IMR-90 (cell line): ENCODE results near the gene IFNA8. TPM values are rescaled to one million over a fixed set of nuclear protein-coding genes. Genes with fewer than 3 reads are reported as not detected.

Experiments used
- ATAC-seq: fragments of 200-7000 bp; cut with Tn5 transposase; 2 replicates; pipeline ENCODE4 v1.9.1; 2020; ENCODE audit warnings: low read depth, mild to moderate bottlenecking, moderate library complexity
- BruUV-seq: library from RNA; stranded (reverse); fragments of 400-500 nt; replicated peaks from 2 replicates; lab custom pipeline; 2021; lab: Mats Ljungman, UMichigan
- CTCF ChIA-PET: fragments of 300-600 bp; formaldehyde crosslinking; extraction: SDS; loops from one replicate; lab custom pipeline; 2021; ENCODE audit warnings: antibody characterized with exemption; lab: Yijun Ruan, JAX
- POLR2A ChIA-PET: fragments of 300-600 bp; sonication (Branson Sonifier 250); formaldehyde crosslinking; loops from one replicate; lab custom pipeline; 2022; ENCODE audit warnings: antibody characterized with exemption; ENCODE audit not compliant: unreplicated experiment; lab: Charles Lee
- DNase-seq: peaks from one replicate; pipeline ENCODE4 v3.0.0; 2013
- H2AFZ ChIP-seq: replicated peaks from 2 replicates; pipeline ENCODE3; 2013; ENCODE audit warnings: low read length, mild to moderate bottlenecking; ENCODE audit not compliant: poor library complexity
- H2AK5ac ChIP-seq: 2 replicates; pipeline ENCODE4 v1.6.1; 2013; ENCODE audit warnings: low read depth, low read length, inconsistent platforms
- H2AK9ac ChIP-seq: replicated peaks from 2 replicates; pipeline ENCODE3; 2013; ENCODE audit warnings: mild to moderate bottlenecking, low read depth, low read length, moderate library complexity; ENCODE audit not compliant: poor library complexity
- H2BK120ac ChIP-seq: 2 replicates; pipeline ENCODE4 v1.6.1; 2013; ENCODE audit warnings: low read depth, low read length, inconsistent platforms
- H2BK15ac ChIP-seq: 3 replicates; pipeline ENCODE4 v1.6.1; 2013; ENCODE audit warnings: low read depth, low read length, inconsistent platforms
- H2BK20ac ChIP-seq: 2 replicates; pipeline ENCODE4 v1.6.1; 2013; ENCODE audit warnings: low read depth, mild to moderate bottlenecking, inconsistent platforms, low read length, moderate library complexity
- H2BK5ac ChIP-seq: 2 replicates; pipeline ENCODE4 v1.6.1; 2013; ENCODE audit warnings: mild to moderate bottlenecking, low read depth, low read length, inconsistent platforms; ENCODE audit not compliant: poor library complexity, severe bottlenecking
- H3K14ac ChIP-seq: replicated peaks from 2 replicates; pipeline ENCODE4 v1.6.1; 2013; ENCODE audit warnings: low read depth, low read length, inconsistent platforms
- H3K18ac ChIP-seq: 2 replicates; pipeline ENCODE4 v1.6.1; 2013; ENCODE audit warnings: low read depth, low read length, control low read depth
- H3K23ac ChIP-seq: 2 replicates; pipeline ENCODE4 v1.6.1; 2013; ENCODE audit warnings: low read depth, low read length, inconsistent platforms
- H3K27ac ChIP-seq: 2 replicates; pipeline ENCODE4 v1.5.1; 2013; ENCODE audit warnings: mild to moderate bottlenecking, control low read depth, low read length; ENCODE audit not compliant: insufficient read depth
- H3K27me3 ChIP-seq: 2 replicates; pipeline ENCODE4 v1.6.1; 2013; ENCODE audit warnings: low read length; ENCODE audit not compliant: control insufficient read depth, insufficient read depth
- H3K36me3 ChIP-seq: 2 replicates; pipeline ENCODE4 v1.6.1; 2013; ENCODE audit warnings: low read length, mixed read lengths; ENCODE audit not compliant: control insufficient read depth, insufficient read depth
- H3K4ac ChIP-seq: 2 replicates; pipeline ENCODE4 v1.6.1; 2013; ENCODE audit warnings: low read depth, low read length, inconsistent platforms
- H3K4me1 ChIP-seq: 2 replicates; pipeline ENCODE4 v1.6.1; 2013; ENCODE audit warnings: low read length, mixed read lengths; ENCODE audit not compliant: control insufficient read depth, insufficient read depth
- H3K4me2 ChIP-seq: 2 replicates; pipeline ENCODE4 v1.6.1; 2013; ENCODE audit warnings: low read depth, mild to moderate bottlenecking, control low read depth, low read length, moderate library complexity
- H3K4me3 ChIP-seq: 2 replicates; pipeline ENCODE4 v1.5.1; 2013; ENCODE audit warnings: low read depth, mild to moderate bottlenecking, control low read depth, low read length, moderate library complexity; ENCODE audit not compliant: insufficient read depth
- H3K56ac ChIP-seq: 2 replicates; pipeline ENCODE4 v1.6.1; 2013; ENCODE audit warnings: low read length, inconsistent platforms; ENCODE audit not compliant: insufficient read depth; ENCODE audit errors: extremely low read depth
- H3K79me1 ChIP-seq, 2 experiments: 2 replicates each; pipeline ENCODE4 v1.6.1; 2013; ENCODE audit warnings: low read length in 2 of 2, inconsistent platforms in 1 of 2, low read depth in 1 of 2
- H3K9ac ChIP-seq: 2 replicates; pipeline ENCODE4 v1.6.1; 2013; ENCODE audit warnings: low read depth, low read length, control low read depth
- H3K9me1 ChIP-seq: 2 replicates; pipeline ENCODE4 v1.6.1; 2013; ENCODE audit warnings: low read length, inconsistent platforms; ENCODE audit not compliant: insufficient read depth
- H3K9me3 ChIP-seq: 2 replicates; pipeline ENCODE4 v1.6.1; 2013; ENCODE audit warnings: low read length; ENCODE audit not compliant: control insufficient read depth, insufficient read depth
- H4K20me1 ChIP-seq: 2 replicates; pipeline ENCODE4 v1.6.1; 2013; ENCODE audit warnings: low read length, inconsistent platforms; ENCODE audit not compliant: insufficient read depth
- H4K5ac ChIP-seq: 2 replicates; pipeline ENCODE4 v1.6.1; 2013; ENCODE audit warnings: mild to moderate bottlenecking, low read depth, low read length, control low read depth
- H4K8ac ChIP-seq, 2 experiments: 2 replicates each; pipeline ENCODE4 v1.6.1; 2013; ENCODE audit warnings: low read depth in 2 of 2, low read length in 2 of 2, control low read depth in 1 of 2, inconsistent platforms in 1 of 2
- H4K91ac ChIP-seq: 2 replicates; pipeline ENCODE4 v1.6.1; 2013; ENCODE audit warnings: low read depth, low read length, inconsistent platforms; ENCODE audit not compliant: insufficient read depth
- BHLHE40 ChIP-seq: fragments of 150-350 bp; IDR thresholded peaks from 2 replicates; pipeline ENCODE4 v1.6.1; 2016; ENCODE audit warnings: mild to moderate bottlenecking, low read depth, low read length
- CHD1 ChIP-seq: IDR thresholded peaks from 2 replicates; pipeline ENCODE4 v1.6.1; 2012; ENCODE audit warnings: low read depth, low read length, improper control_type of control experiment
- FOS ChIP-seq: fragments of 150-350 bp; IDR thresholded peaks from 2 replicates; pipeline ENCODE4 v1.6.1; 2016; ENCODE audit warnings: low read depth, low read length
- MXI1 ChIP-seq: IDR thresholded peaks from 2 replicates; pipeline ENCODE4 v1.6.1; 2012; ENCODE audit warnings: low read depth, mild to moderate bottlenecking, low read length, moderate library complexity, borderline replicate concordance
- POLR2A ChIP-seq: IDR thresholded peaks from 2 replicates; pipeline ENCODE4 v1.6.1; 2012; ENCODE audit warnings: mild to moderate bottlenecking, low read depth, low read length
- RCOR1 ChIP-seq: IDR thresholded peaks from 2 replicates; pipeline ENCODE4 v1.6.1; 2012; ENCODE audit warnings: mild to moderate bottlenecking, low read length, improper control_type of control experiment; ENCODE audit not compliant: insufficient replicate concordance
- WGBS, 2 experiments: methylation state at CpG; one replicate each; pipeline versions ENCODE4 v1.1.5 to v1.1.7; 2013; ENCODE audit warnings: missing lambda C conversion rate in 2 of 2; ENCODE audit not compliant: insufficient read length in 1 of 2; ENCODE audit errors: extremely low coverage in 2 of 2; 5-methylcytosine and 5-hydroxymethylcytosine counted together
- dilution Hi-C: fragments of 300-500 bp; cut with HindIII; formaldehyde crosslinking; loops from one replicate; pipeline ENCODE4 v1.14.3; 2018; ENCODE audit warnings: low sequenced_read_pairs; ENCODE audit not compliant: unreplicated experiment
- in situ Hi-C: fragments of 300-500 bp; cut with MboI; formaldehyde crosslinking; loops from 3 replicates; pipeline ENCODE4 v1.14.3; 2019; ENCODE audit warnings: low sequenced_read_pairs, inconsistent platforms, mixed read lengths
- intact Hi-C: fragments of 100-400 bp; cut with micrococcal nuclease; formaldehyde crosslinking; loops from 2 replicates; pipeline ENCODE4 v1.10.0; 2022
- polyA plus RNA-seq, 3 experiments: library from polyadenylated mRNA; depleted of rRNA; stranded (reverse); fragments of >200 nt; gene quantifications; 2 replicates each; pipeline ENCODE4 v1.2.3, GENCODE V29; 2012; ENCODE audit warnings: low replicate concordance in 1 of 3
- total RNA-seq: library from RNA; depleted of rRNA; stranded (reverse); fragments of >200 nt; gene quantifications from 2 replicates; pipeline ENCODE4 v1.2.3, GENCODE V29; 2012
- TF ChIP-seq, protein P1 (sequence below): conservative IDR thresholded peaks from 2 replicates; pipeline ENCODE4 v1.5.1; 2012; ENCODE audit warnings: mild to moderate bottlenecking, low read depth, low read length, improper control_type of control experiment
- TF ChIP-seq, protein P2 (sequence below): fragments of 150-350 bp; IDR thresholded peaks from 2 replicates; pipeline ENCODE4 v1.6.1; 2016; ENCODE audit warnings: low read depth, mild to moderate bottlenecking, low read length, moderate library complexity, borderline replicate concordance

Gene IFNA8
- total and polyA plus RNA-seq, 2 of the 4 experiments (the other 2 are of a cell fraction) = not detected

DNA sequence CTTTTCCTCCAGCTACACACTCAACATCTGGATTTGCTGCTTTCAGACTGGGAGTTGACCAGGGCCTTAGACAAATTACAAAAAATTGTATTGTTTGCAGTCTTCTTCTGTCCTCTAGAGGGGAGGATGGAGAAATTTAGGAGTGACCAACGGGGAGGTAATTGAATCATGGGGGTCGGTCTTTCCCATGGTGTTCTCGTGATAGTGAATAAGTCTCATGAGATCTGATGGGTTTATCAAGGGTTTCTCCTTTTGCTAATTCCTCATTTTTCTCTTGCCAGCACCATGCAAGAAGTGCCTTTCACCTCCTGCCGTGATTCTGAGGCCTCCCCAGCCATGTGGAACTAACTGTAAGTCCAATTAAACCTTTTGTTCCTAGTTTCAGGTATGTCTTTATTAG lies 4.2 kb downstream of the IFNA8 start:
- Histone ChIP-seq H2AK9ac (no peak overlapping the region), H3K9ac (no peak overlapping the region), H3K56ac (no peak overlapping the region), H2BK5ac (no peak overlapping the region), H3K4me1 (no peaks in the 10 kb centered on the region), H3K9me3 (no peaks in the 10 kb centered on the region), H3K4ac (no peak overlapping the region), H3K79me1 (no peaks in the 10 kb centered on the region), H3K18ac (no peak overlapping the region), H3K4me2 (no peak overlapping the region), H3K9me1 (no peaks in the 10 kb centered on the region), H4K8ac (no peak overlapping the region), H3K4me3 (no peak overlapping the region), H3K23ac (no peak overlapping the region), H3K27me3 (peaks cover 13% of the 10 kb centered on the region), H4K20me1 (no peaks in the 10 kb centered on the region), H2BK120ac (no peak overlapping the region), H3K27ac (no peak overlapping the region), H2BK15ac (no peak overlapping the region), H4K5ac (no peak overlapping the region), H4K91ac (no peak overlapping the region), H2AK5ac (no peak overlapping the region), H3K14ac (no peak overlapping the region), H3K36me3 (no peaks in the 10 kb centered on the region), H2BK20ac (no peak overlapping the region), H2AFZ (no peak overlapping the region)
- no peak for DNase-seq
- in situ Hi-C loops = no loop called here
- ChIA-PET POLR2A (no interaction called here), CTCF (no interaction called here)
- ATAC-seq = no peak
- no CpG with 5 or more reads among the region's 4 CpGs for WGBS, 2 experiments
- BruUV-seq = no TSS peak
- intact Hi-C loops = no loop called here
- TF ChIP-seq BHLHE40 (no peak), CHD1 (no peak), RCOR1 (no peak), POLR2A (no peak), MXI1 (no peak), FOS (no peak)
- TF ChIP-seq, protein P1, sequence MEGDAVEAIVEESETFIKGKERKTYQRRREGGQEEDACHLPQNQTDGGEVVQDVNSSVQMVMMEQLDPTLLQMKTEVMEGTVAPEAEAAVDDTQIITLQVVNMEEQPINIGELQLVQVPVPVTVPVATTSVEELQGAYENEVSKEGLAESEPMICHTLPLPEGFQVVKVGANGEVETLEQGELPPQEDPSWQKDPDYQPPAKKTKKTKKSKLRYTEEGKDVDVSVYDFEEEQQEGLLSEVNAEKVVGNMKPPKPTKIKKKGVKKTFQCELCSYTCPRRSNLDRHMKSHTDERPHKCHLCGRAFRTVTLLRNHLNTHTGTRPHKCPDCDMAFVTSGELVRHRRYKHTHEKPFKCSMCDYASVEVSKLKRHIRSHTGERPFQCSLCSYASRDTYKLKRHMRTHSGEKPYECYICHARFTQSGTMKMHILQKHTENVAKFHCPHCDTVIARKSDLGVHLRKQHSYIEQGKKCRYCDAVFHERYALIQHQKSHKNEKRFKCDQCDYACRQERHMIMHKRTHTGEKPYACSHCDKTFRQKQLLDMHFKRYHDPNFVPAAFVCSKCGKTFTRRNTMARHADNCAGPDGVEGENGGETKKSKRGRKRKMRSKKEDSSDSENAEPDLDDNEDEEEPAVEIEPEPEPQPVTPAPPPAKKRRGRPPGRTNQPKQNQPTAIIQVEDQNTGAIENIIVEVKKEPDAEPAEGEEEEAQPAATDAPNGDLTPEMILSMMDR = no peak
- TF ChIP-seq, protein P2, sequence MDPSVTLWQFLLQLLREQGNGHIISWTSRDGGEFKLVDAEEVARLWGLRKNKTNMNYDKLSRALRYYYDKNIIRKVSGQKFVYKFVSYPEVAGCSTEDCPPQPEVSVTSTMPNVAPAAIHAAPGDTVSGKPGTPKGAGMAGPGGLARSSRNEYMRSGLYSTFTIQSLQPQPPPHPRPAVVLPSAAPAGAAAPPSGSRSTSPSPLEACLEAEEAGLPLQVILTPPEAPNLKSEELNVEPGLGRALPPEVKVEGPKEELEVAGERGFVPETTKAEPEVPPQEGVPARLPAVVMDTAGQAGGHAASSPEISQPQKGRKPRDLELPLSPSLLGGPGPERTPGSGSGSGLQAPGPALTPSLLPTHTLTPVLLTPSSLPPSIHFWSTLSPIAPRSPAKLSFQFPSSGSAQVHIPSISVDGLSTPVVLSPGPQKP = no peak
- dilution Hi-C loops = no loop called here
